Activated gamma-delta T cell treated with anti-CD3 and anti-CD28 coated beads, Interleukin-2, amount 50 U/mL, for 16 hours (primary cell): ENCODE measurements around the gene MACO1.

Experiments
- DNase-seq: peaks from one replicate; pipeline ENCODE4 v3.0.0-alpha.2; 2020; ENCODE audit warnings: low read depth

The MACO1 gene

DNA sequence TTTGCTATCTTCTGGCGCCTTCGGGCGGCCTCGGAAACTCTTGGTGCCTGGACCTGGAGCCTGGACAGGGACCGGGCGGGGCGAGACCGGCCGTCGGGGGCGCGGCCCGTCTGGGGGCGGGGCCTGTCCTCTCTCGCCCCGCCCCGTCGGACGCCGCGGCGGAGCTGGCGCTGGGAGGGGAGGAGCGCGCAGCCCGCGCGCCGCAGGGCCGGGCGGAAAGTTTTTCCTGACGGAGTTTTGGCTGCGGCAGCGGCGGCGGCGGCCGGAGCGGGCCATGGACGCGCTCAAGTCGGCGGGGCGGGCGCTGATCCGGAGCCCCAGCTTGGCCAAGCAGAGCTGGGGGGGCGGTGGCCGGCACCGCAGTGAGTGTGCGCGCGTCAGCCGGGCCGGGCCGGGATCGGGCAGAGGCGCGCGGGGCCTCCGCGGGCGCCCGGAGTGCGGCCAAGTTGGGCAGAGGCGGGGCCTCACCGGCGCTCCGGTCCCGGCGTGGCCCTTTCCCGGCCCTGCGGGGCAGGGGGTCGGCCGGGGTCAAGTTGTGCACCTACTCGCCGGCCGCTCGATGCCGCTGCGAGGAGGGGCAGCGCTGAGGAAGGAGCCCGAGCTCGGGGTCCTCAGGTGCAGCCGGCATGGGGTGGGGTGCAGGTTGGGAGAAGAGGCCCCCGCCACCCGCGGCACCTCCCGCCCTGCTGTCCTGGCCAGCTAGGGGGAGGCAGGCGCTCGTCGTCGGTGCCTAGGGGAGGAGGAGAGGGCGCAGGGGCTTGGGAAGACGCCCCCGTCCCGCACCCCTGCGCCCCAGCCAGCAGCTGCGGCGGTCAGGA lies 112.9 kb downstream of the MACO1 start, which contains the start of gene LDLRAP1:
Gene LDLRAP1 (plus strand): TSS at position 182 of the 818 bp plus-strand sequence. CDS start 93 bp downstream, at position 275.
- DNase-seq = no peak

DNA sequence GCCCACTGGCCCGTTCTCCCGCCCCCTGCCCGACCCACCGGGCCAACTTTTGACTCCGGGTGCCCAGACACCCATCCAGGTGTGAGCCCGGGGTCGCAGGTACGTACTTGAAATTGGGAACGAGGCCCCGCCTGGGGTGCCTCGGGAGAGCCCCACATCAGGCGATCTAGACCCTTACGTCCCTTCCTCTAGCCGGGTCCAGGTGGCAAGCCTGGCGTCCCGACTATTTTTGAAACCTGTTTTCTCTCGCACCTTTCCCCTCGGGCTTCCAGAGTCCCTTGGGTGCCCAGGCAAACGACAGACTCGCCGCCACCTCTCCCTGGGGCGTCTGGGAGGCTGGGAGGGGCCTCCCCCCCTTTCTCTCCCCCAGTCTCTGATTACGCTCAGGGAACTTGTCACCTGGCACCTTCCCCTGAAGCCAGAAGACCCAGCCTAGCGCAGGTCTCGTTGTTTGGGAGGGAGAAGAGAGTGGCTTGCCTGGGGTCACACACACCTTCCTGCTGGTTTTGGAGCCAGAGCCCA lies 113.6 kb downstream of the MACO1 start:
- no peak for DNase-seq

DNA sequence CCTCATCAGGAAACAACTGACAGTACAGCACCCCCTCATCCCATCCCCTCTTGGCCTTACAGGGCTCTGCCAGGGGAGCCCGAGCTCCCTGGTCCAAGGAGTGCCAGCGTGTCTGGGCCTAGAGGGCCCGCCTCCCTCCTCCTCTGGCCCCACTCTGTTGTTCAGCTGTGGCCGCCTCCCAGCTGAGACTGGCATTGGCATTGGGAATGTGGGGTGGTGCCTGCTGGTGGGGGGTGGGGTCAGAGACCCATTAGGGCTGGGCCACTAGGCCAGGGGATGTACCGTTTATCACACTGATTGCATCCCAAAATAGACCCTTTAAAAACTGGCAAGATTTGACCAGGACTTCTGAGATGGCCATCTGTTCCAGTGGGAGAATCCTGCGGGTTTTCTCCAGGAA lies 114.1 kb downstream of the MACO1 start:
- no peak for DNase-seq

DNA sequence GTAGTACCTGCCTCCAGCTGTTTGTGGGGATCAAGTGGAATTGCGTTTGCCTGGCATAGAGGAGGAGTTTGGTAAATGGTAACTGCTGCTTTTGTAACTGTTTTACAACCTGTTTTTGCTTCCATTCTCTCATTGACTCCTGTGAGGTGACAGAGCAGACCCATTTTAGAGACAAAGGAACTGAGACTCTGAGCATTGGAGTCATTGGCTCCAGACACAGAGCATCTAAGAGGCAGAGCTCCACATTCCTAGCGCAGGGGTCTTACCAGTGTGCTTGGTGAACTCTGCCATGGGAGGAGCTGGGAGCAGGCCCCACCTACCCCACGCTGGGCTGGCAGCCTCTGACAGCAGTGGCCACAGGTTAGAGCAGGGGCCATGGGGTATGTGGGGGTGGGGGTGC lies 115.1 kb downstream of the MACO1 start:
- DNase-seq = no peak

DNA sequence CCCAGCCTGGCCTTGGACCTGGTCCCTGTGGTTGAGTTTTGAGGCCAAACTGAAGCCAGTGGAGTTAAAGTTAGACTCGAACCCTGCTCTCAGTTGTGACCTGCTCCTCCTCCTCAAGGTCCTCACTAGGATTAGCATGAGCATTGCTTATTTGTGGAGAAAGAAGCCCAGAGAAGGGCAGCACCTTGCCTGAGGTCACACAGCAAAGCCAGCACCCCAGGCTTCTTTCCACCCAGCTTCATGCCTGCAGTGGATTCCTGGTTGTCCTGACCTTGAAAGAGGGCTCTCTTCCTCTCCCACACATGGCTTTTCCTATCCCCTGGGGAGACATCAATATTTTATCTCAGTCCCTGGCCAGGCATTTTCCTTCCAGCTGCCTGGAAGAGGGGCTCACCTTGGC lies 115.5 kb downstream of the MACO1 start:
- DNase-seq = no peak

DNA sequence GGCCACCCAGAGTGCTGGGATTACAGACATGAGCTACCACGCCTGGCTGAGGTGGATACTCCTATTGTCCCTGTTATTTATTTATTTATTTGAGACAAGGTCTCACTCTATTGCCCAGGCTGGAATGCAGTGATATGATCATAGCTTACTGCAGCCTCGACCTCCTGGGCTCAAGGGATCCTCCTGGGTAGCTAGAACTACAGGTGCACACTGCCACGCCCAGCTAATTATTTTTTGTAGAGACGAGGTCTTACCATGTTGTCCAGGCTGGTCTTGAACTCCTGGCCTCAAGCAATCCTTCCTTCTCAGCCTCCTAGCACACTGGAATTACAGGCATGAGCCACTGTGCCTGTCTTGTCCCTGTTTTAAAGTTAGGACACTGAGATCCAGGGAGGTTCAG lies 117.9 kb downstream of the MACO1 start:
- DNase-seq = no peak

DNA sequence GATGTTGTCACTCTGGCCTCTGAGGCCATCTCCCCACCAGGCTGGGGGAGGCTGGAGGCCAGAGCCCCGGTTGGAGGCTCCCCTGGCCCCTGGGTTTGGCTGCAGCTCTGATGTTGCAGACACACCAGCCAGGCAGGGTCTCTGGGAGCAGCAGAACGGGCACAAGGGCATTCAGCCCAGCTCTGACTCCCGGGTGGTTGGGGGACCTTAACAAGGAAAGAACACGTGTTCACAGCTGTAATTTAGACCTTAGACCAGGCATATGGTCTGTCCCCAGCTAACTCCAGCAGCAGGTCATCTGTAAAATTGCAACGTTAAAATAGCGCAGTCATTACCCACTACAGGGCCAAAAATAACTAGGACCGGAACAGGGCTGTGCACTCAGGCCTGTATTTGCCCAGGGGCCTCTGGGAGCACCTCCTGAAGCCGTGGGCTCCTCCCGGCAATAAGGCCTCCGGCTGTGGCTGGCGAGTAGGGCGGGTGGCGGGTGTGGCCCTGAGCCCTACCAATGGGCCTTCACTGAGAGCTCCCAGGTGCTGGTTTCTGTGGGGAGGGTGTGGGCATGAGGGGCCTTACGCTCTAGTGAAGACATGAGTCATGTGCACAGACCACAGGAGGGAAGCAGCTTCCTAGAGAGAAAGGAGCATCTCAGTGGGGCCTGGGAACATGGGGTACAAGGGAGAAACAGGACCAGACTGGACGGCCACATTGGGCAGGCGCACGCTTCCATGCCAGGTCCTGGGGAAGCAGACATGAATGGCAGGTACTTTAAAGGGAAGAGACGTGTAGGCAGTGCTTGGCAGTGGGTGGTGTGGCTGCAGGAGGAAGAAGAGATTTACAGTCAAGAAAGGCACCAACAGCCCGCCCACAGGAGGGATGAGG lies 118.8 kb downstream of the MACO1 start:
- DNase-seq = peak; percentile 54
